A549 (cell line): ENCODE results near the gene RNU6-9. TPM values are rescaled to one million over a fixed set of nuclear protein-coding genes. Genes with fewer than 3 reads are reported as not detected.

ENCODE experiments used
- ATAC-seq, 2 experiments: fragments of 200-7000 bp in 1 of 2; fragments of >200 bp in 1 of 2; cut with Nextera tagmentation in 1 of 2; cut with Tn5 transposase in 1 of 2; 3 replicates each; pipeline versions ENCODE4 v1.8.0 to v1.9.1; 2018 to 2020; ENCODE audit warnings: mild to moderate bottlenecking in 1 of 2, moderate library complexity in 1 of 2
- CTCF ChIA-PET: fragments of 300-600 bp; sonication (Branson Sonifier 250); formaldehyde crosslinking; extraction: SDS; loops from one replicate; lab custom pipeline; 2021; ENCODE audit warnings: antibody characterized with exemption, inconsistent platforms; lab: Yijun Ruan, JAX
- POLR2A ChIA-PET: fragments of 350-600 bp; formaldehyde crosslinking; extraction: SDS; loops from one replicate; lab custom pipeline; 2021; ENCODE audit warnings: antibody characterized with exemption, inconsistent platforms; lab: Yijun Ruan, JAX
- DNase-seq, 2 experiments: peaks; one replicate each; pipeline versions ENCODE4 v3.0.0 to v3.0.0-alpha.2; 2011 to 2016; ENCODE audit warnings: low read depth in 1 of 2, low spot score in 1 of 2
- FAIRE-seq: peaks from 2 replicates; lab custom pipeline; 2011; peaks lifted over from hg19 to GRCh38; lab: Jason Lieb, UNC
- H3K27ac ChIP-seq, 2 experiments: fragments of >200 bp; sonication (Bioruptor Twin); formaldehyde crosslinking; 3 replicates each; pipeline ENCODE4 v1.5.1; 2016 to 2017
- H3K4me1 ChIP-seq: fragments of >200 bp; sonication (Bioruptor Twin); formaldehyde crosslinking; 3 replicates; pipeline ENCODE4 v1.6.1; 2016
- H3K4me2 ChIP-seq: fragments of >200 bp; sonication (Bioruptor Twin); formaldehyde crosslinking; 3 replicates; pipeline ENCODE4 v1.6.1; 2016
- H3K4me3 ChIP-seq: fragments of >200 bp; sonication (Bioruptor Twin); formaldehyde crosslinking; 3 replicates; pipeline ENCODE4 v1.5.1; 2016
- H3K9me3 ChIP-seq: fragments of >200 bp; sonication (Bioruptor Twin); formaldehyde crosslinking; 3 replicates; pipeline ENCODE4 v1.6.1; 2016
- CBX2 ChIP-seq: fragments of 200-600 bp; sonication (generic); IDR thresholded peaks from 2 replicates; pipeline ENCODE4 v1.6.1; 2016; ENCODE audit warnings: low read depth, mild to moderate bottlenecking, borderline replicate concordance
- CHD2 ChIP-seq: fragments of 150-350 bp; IDR thresholded peaks from 2 replicates; pipeline ENCODE4 v1.6.1; 2014; ENCODE audit warnings: low read length; ENCODE audit not compliant: partially characterized antibody
- EHF ChIP-seq: fragments of 250-450 bp; sonication (Bioruptor Pico); IDR thresholded peaks from 2 replicates; pipeline ENCODE4 v1.5.0; 2020; ENCODE audit warnings: mild to moderate bottlenecking
- EP300 ChIP-seq, 2 experiments: fragments of >200 bp; sonication (Bioruptor Twin); formaldehyde crosslinking; IDR thresholded peaks; 2 replicates in 1 of 2; 3 replicates in 1 of 2; pipeline ENCODE4 v1.6.1; 2016 to 2017
- ESRRA ChIP-seq: fragments of 150-350 bp; IDR thresholded peaks from 2 replicates; pipeline ENCODE4 v1.6.1; 2014; ENCODE audit warnings: mild to moderate bottlenecking, low read length, borderline replicate concordance
- FOSB ChIP-seq: fragments of 250-450 bp; sonication (Bioruptor Pico); IDR thresholded peaks from 2 replicates; pipeline ENCODE4 v1.5.0; 2020; ENCODE audit warnings: mild to moderate bottlenecking, moderate library complexity
- FOXS1 ChIP-seq: fragments of 250-450 bp; sonication (Bioruptor Pico); IDR thresholded peaks from 2 replicates; pipeline ENCODE4 v1.5.0; 2020; ENCODE audit warnings: mild to moderate bottlenecking, moderate library complexity
- GATA3 ChIP-seq: IDR thresholded peaks from 2 replicates; pipeline ENCODE4 v1.6.1; 2012; ENCODE audit warnings: borderline replicate concordance
- HDAC2 ChIP-seq: fragments of 200-600 bp; sonication (generic); IDR thresholded peaks from 2 replicates; pipeline ENCODE4 v1.6.1; 2016
- HOXB5 ChIP-seq: fragments of 250-450 bp; sonication (Bioruptor Pico); IDR thresholded peaks from 2 replicates; pipeline ENCODE4 v1.5.0; 2020; ENCODE audit warnings: mild to moderate bottlenecking, moderate library complexity
- JUNB ChIP-seq: fragments of >200 bp; sonication (Bioruptor Twin); formaldehyde crosslinking; IDR thresholded peaks from 2 replicates; pipeline ENCODE4 v1.6.1; 2016
- MAZ ChIP-seq: fragments of 150-350 bp; IDR thresholded peaks from 2 replicates; pipeline ENCODE4 v1.6.1; 2014; ENCODE audit warnings: antibody characterized with exemption, low read depth, low read length, borderline replicate concordance
- MYC ChIP-seq: IDR thresholded peaks from 2 replicates; pipeline ENCODE4 v1.6.1; 2012; ENCODE audit warnings: mild to moderate bottlenecking, inconsistent platforms, low read length, improper control_type of control experiment, borderline replicate concordance
- NPAS2 ChIP-seq: fragments of 250-450 bp; sonication (Bioruptor Pico); IDR thresholded peaks from 2 replicates; pipeline ENCODE4 v1.8.0; 2022; ENCODE audit warnings: mild to moderate bottlenecking, moderate library complexity, borderline replicate concordance
- NR3C1 ChIP-seq: fragments of >200 bp; sonication (Bioruptor Twin); formaldehyde crosslinking; IDR thresholded peaks from 3 replicates; pipeline ENCODE4 v1.6.1; 2017
- PHF8 ChIP-seq: fragments of 200-600 bp; sonication (generic); IDR thresholded peaks from 2 replicates; pipeline ENCODE4 v1.6.1; 2016; ENCODE audit warnings: low read depth, mild to moderate bottlenecking, antibody characterized with exemption, moderate library complexity, borderline replicate concordance
- RNF2 ChIP-seq: fragments of 200-600 bp; sonication (generic); IDR thresholded peaks from 2 replicates; pipeline ENCODE4 v1.6.1; 2016; ENCODE audit warnings: low read depth, mild to moderate bottlenecking, antibody characterized with exemption, moderate library complexity, borderline replicate concordance
- SREBF2 ChIP-seq: fragments of 450-650 bp; IDR thresholded peaks from 2 replicates; pipeline ENCODE4 v1.6.1; 2014; ENCODE audit warnings: mild to moderate bottlenecking, moderate library complexity
- ZC3H11A ChIP-seq: fragments of 450-650 bp; IDR thresholded peaks from 2 replicates; pipeline ENCODE4 v1.6.1; 2014; ENCODE audit warnings: antibody characterized with exemption, mild to moderate bottlenecking
- ZFP36 ChIP-seq: fragments of 450-650 bp; IDR thresholded peaks from 2 replicates; pipeline ENCODE4 v1.6.1; 2014; ENCODE audit warnings: borderline replicate concordance; ENCODE audit not compliant: partially characterized antibody
- ZNF302 ChIP-seq: fragments of 250-450 bp; sonication (Bioruptor Pico); IDR thresholded peaks from 2 replicates; pipeline ENCODE4 v1.9.0; 2021; ENCODE audit warnings: inconsistent platforms, mild to moderate bottlenecking, moderate library complexity
- WGBS: methylation state at CpG from one replicate; pipeline ENCODE4 v1.1.6; 2017; ENCODE audit errors: missing lambda C conversion rate; 5-methylcytosine and 5-hydroxymethylcytosine counted together
- polyA plus RNA-seq, 4 experiments: library from polyadenylated mRNA; depleted of rRNA in 3 of 4; stranded (reverse); fragments of >200 nt; fragmentation: RNase III in 1 of 4; extraction: RNeasy Plus Mini Kit Qiagen cat#74134 plus additional on column Dnase treatment in 1 of 4; gene quantifications; 2 replicates in 3 of 4; 3 replicates in 1 of 4; pipeline ENCODE4 v1.2.3, GENCODE V29; 2011 to 2017
- TF ChIP-seq, protein P1 (sequence below): IDR thresholded peaks from 2 replicates; pipeline ENCODE4 v1.6.1; 2012
- TF ChIP-seq, protein P2 (sequence below): fragments of 250-450 bp; sonication (Bioruptor Pico); IDR thresholded peaks from 2 replicates; pipeline ENCODE4 v1.5.0; 2020; ENCODE audit warnings: low read depth, mild to moderate bottlenecking, moderate library complexity
- TF ChIP-seq, protein P3 (sequence below): IDR thresholded peaks from 2 replicates; pipeline ENCODE4 v1.6.1; 2012
- TF ChIP-seq, protein P4 (sequence below): fragments of 200-600 bp; sonication (generic); IDR thresholded peaks from 2 replicates; pipeline ENCODE4 v1.6.1; 2016; ENCODE audit warnings: antibody characterized with exemption, mild to moderate bottlenecking, moderate library complexity
- TF ChIP-seq, protein P5 (sequence below): IDR thresholded peaks from 2 replicates; pipeline ENCODE4 v1.6.1; 2012; ENCODE audit warnings: low read depth, borderline replicate concordance

The RNU6-9 gene
- polyA plus RNA-seq, 2 of the 4 experiments (the other 2 are of a cell fraction), result not detected

DNA sequence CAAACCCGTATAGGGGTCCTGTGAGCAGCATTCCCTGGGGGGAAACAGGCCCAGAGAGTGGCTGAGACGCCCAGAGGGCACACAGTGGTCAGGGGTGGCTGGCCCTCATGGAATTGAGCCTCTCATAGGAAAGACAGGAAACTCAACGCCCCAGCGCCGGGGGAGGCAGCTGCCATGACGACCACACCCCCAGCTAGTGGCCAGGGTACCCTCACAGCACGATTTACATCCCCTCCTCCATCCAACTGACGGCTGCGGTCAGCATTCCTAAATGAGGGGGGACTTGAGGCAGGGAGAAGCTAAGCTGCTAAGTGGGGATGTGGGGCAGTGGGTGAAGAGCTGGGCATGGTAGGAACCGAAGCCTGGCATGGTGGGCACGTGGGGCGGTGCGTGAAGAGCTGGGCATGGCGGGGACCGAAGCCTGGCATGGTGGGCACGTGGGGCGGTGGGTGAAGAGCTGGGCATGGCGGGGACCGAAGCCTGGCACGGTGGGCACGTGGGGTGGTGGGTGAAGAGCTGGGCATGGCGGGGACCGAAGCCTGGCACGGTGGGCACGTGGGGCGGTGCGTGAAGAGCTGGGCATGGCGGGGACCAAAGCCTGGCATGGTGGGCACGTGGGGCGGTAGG, 10.3 kb upstream of the RNU6-9 start:
- Histone ChIP-seq H3K27ac (no peak overlapping the region), H3K4me2 (no peak overlapping the region), H3K4me3 (no peak overlapping the region), H3K9me3 (no peaks in the 10 kb centered on the region), H3K4me1 (no peaks in the 10 kb centered on the region)
- DNase-seq (no peak), ATAC-seq (no peak), FAIRE-seq (no peak)
- POLR2A ChIA-PET, result no interaction called here
- TF ChIP-seq, protein P1, sequence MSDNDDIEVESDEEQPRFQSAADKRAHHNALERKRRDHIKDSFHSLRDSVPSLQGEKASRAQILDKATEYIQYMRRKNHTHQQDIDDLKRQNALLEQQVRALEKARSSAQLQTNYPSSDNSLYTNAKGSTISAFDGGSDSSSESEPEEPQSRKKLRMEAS, result no peak
- TF ChIP-seq, protein P2, sequence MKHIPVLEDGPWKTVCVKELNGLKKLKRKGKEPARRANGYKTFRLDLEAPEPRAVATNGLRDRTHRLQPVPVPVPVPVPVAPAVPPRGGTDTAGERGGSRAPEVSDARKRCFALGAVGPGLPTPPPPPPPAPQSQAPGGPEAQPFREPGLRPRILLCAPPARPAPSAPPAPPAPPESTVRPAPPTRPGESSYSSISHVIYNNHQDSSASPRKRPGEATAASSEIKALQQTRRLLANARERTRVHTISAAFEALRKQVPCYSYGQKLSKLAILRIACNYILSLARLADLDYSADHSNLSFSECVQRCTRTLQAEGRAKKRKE (CRISPR knock-in tag), result no peak
- TF ChIP-seq HDAC2 (no peak), CBX2 (no peak), CHD2 (no peak), FOSB (CRISPR knock-in tag) (no peak), ZNF302 (CRISPR knock-in tag) (no peak), ZFP36 (no peak), GATA3 (no peak), RNF2 (no peak), NR3C1 (no peak), HOXB5 (CRISPR knock-in tag) (no peak), FOXS1 (no peak), NPAS2 (no peak), SREBF2 (no peak), EHF (CRISPR knock-in tag) (no peak), PHF8 (no peak)
- TF ChIP-seq, protein P3, sequence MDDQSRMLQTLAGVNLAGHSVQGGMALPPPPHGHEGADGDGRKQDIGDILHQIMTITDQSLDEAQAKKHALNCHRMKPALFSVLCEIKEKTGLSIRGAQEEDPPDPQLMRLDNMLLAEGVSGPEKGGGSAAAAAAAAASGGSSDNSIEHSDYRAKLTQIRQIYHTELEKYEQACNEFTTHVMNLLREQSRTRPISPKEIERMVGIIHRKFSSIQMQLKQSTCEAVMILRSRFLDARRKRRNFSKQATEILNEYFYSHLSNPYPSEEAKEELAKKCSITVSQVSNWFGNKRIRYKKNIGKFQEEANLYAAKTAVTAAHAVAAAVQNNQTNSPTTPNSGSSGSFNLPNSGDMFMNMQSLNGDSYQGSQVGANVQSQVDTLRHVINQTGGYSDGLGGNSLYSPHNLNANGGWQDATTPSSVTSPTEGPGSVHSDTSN, result no peak
- 90% methylated on average over 15 of the region's 30 CpGs for WGBS
- CTCF ChIA-PET, result no interaction called here

DNA sequence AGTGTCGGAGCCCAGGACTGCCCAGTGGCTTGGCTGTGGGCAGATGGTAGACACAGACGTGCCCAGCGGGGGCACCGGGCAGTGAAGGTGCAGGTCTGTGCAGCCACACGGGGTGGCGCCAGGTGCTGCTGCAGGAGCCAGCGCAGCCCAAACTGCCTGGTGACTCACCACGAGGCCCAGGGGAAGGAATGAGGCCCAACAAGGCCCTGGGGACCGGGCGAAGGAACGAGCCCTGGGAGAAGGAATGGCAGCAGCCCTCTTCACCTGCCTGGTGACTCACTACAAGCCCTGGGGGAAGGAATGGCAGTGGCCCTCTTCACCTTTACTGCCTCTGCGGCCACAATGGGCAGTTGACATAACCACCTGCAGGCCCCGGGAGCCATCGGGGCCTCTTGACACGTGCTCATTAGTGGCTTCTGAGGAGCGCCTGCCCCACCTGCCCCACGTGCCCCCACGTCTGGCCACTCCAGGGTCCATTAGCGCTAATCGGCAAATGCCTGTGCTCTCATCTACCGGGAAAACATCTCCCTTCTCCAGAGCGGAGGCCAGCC, 9.5 kb upstream of the RNU6-9 start:
- CTCF ChIA-PET, result no interaction called here
- Histone ChIP-seq H3K4me2 (no peak overlapping the region), H3K4me1 (no peaks in the 10 kb centered on the region), H3K9me3 (no peaks in the 10 kb centered on the region), H3K27ac (no peak overlapping the region), H3K4me3 (no peak overlapping the region)
- peak; percentile 33 to 41; a peak in 2 of 6 replicates for ATAC-seq
- 84% methylated on average over 15 of the region's 22 CpGs for WGBS
- TF ChIP-seq RNF2 (no peak), ESRRA (no peak), NPAS2 (no peak), ZC3H11A (no peak), MYC (no peak), EHF (CRISPR knock-in tag) (no peak), JUNB (no peak), FOXS1 (no peak), EP300 (IDR thresholded peaks at IDR 0.05) (no peak), PHF8 (no peak), MAZ (no peak), HDAC2 (no peak)
- TF ChIP-seq, protein P3, result no peak
- TF ChIP-seq, protein P4, sequence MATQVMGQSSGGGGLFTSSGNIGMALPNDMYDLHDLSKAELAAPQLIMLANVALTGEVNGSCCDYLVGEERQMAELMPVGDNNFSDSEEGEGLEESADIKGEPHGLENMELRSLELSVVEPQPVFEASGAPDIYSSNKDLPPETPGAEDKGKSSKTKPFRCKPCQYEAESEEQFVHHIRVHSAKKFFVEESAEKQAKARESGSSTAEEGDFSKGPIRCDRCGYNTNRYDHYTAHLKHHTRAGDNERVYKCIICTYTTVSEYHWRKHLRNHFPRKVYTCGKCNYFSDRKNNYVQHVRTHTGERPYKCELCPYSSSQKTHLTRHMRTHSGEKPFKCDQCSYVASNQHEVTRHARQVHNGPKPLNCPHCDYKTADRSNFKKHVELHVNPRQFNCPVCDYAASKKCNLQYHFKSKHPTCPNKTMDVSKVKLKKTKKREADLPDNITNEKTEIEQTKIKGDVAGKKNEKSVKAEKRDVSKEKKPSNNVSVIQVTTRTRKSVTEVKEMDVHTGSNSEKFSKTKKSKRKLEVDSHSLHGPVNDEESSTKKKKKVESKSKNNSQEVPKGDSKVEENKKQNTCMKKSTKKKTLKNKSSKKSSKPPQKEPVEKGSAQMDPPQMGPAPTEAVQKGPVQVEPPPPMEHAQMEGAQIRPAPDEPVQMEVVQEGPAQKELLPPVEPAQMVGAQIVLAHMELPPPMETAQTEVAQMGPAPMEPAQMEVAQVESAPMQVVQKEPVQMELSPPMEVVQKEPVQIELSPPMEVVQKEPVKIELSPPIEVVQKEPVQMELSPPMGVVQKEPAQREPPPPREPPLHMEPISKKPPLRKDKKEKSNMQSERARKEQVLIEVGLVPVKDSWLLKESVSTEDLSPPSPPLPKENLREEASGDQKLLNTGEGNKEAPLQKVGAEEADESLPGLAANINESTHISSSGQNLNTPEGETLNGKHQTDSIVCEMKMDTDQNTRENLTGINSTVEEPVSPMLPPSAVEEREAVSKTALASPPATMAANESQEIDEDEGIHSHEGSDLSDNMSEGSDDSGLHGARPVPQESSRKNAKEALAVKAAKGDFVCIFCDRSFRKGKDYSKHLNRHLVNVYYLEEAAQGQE, result no peak
- TF ChIP-seq, protein P5, sequence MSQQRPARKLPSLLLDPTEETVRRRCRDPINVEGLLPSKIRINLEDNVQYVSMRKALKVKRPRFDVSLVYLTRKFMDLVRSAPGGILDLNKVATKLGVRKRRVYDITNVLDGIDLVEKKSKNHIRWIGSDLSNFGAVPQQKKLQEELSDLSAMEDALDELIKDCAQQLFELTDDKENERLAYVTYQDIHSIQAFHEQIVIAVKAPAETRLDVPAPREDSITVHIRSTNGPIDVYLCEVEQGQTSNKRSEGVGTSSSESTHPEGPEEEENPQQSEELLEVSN, result no peak
- TF ChIP-seq, all 56 proteins: peak for 0
- FAIRE-seq (no peak), DNase-seq (no peak)
- POLR2A ChIA-PET, result no interaction called here
